ENCODE results near the gene KLHL40. TPM values are rescaled to one million over a fixed set of nuclear protein-coding genes. Genes with fewer than 3 reads are reported as not detected.

The KLHL40 gene
- total and polyA plus RNA-seq, 2 experiments from 2014 or later, result not detected

DNA sequence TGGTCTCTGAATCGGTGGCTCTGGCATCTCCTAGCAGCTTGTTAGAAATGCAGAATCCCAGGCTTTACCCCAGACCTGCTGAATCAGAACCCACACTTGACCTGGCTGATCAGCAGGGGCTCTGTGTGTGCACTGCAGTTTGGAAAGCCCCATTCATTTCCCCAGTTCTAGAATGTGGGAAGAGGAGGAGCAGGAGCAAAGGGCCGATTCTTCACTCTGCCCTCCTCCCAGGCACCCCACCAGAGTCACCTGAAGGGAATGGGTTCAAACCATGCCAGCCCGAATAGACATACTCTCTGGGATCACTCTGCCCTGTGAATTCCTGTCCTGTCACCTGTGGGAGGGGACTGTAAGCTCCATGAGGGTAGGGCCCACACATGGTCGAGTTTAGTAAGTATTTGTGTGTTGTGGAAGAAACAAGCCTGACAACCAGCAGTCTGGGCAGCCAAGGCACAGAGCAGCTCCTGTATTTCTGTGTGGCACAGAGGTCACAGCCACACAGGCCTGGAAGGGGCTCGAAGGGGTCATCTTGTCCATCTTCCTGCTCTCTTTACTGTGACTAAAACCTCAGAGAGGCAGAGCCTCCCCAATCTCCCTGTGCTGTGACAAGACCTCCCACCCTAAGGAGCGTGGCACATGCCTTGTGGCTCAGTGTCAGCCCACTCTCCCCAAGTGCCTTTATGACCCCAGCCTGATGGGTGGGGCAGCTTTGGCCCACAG is 46.3 kb downstream of the KLHL40 start:
- 91% methylated on average over 6 of the region's 6 CpGs for WGBS (ENCODE audit: low lambda C conversion rate, missing lambda C conversion rate)
- TF ChIP-seq, protein P1, sequence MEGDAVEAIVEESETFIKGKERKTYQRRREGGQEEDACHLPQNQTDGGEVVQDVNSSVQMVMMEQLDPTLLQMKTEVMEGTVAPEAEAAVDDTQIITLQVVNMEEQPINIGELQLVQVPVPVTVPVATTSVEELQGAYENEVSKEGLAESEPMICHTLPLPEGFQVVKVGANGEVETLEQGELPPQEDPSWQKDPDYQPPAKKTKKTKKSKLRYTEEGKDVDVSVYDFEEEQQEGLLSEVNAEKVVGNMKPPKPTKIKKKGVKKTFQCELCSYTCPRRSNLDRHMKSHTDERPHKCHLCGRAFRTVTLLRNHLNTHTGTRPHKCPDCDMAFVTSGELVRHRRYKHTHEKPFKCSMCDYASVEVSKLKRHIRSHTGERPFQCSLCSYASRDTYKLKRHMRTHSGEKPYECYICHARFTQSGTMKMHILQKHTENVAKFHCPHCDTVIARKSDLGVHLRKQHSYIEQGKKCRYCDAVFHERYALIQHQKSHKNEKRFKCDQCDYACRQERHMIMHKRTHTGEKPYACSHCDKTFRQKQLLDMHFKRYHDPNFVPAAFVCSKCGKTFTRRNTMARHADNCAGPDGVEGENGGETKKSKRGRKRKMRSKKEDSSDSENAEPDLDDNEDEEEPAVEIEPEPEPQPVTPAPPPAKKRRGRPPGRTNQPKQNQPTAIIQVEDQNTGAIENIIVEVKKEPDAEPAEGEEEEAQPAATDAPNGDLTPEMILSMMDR (IDR thresholded peaks at IDR 0.05; ENCODE audit: poor library complexity), result no peak
- TF ChIP-seq EZH2 (IDR thresholded peaks at IDR 0.05; ENCODE audit: borderline replicate concordance) (no peak), EZH2phosphoT487 (IDR thresholded peaks at IDR 0.05; ENCODE audit: low read depth, severe bottlenecking, unreplicated experiment) (no peak)
- no peak for DNase-seq (ENCODE audit: low spot score)

GRCh38 chr3:42732196-42732828 is 47.0 kb downstream of the KLHL40 start:
- H3K9me3 ChIP-seq (ENCODE audit: low read depth), result no peaks in the 10 kb centered on the region
- no peaks in the 10 kb centered on the region for H4K20me1 ChIP-seq (ENCODE audit: insufficient read depth, poor library complexity, severe bottlenecking)
- no peaks in the 10 kb centered on the region for H3K9me2 ChIP-seq (replicated peaks; ENCODE audit: insufficient read depth)
- TF ChIP-seq EZH2 (IDR thresholded peaks at IDR 0.05; ENCODE audit: borderline replicate concordance) (no peak), EZH2phosphoT487 (IDR thresholded peaks at IDR 0.05; ENCODE audit: low read depth, severe bottlenecking, unreplicated experiment) (no peak)
- TF ChIP-seq, protein P1 (IDR thresholded peaks at IDR 0.05; ENCODE audit: poor library complexity), result no peak
- H3K4me2 ChIP-seq, result no peak overlapping the region
- H3K27me3 ChIP-seq, result no peaks in the 10 kb centered on the region
- no peak for DNase-seq (ENCODE audit: low spot score)
- H2AFZ ChIP-seq, result no peak overlapping the region
- no peak overlapping the region for H3K27ac ChIP-seq
- no peak overlapping the region for H3K4me3 ChIP-seq
- no peaks in the 10 kb centered on the region for H3K79me2 ChIP-seq
- H3K4me1 ChIP-seq (ENCODE audit: insufficient read depth), result no peaks in the 10 kb centered on the region
- 82% methylated on average over 4 of the region's 4 CpGs for WGBS (ENCODE audit: low lambda C conversion rate, missing lambda C conversion rate)
- no peaks in the 10 kb centered on the region for H3K36me3 ChIP-seq (replicated peaks; ENCODE audit: insufficient read depth, low read depth)

More for the DNA sequence above, 46.3 kb downstream of the KLHL40 start:
- Histone ChIP-seq H3K9me3 (ENCODE audit: low read depth) (no peaks in the 10 kb centered on the region), H3K9me2 (replicated peaks; ENCODE audit: insufficient read depth) (no peaks in the 10 kb centered on the region), H3K79me2 (no peaks in the 10 kb centered on the region), H3K4me3 (no peak overlapping the region), H3K4me1 (ENCODE audit: insufficient read depth) (no peaks in the 10 kb centered on the region), H3K27ac (no peak overlapping the region), H3K4me2 (no peak overlapping the region), H3K27me3 (no peaks in the 10 kb centered on the region), H4K20me1 (ENCODE audit: insufficient read depth, poor library complexity, severe bottlenecking) (no peaks in the 10 kb centered on the region), H3K36me3 (replicated peaks; ENCODE audit: insufficient read depth, low read depth) (no peaks in the 10 kb centered on the region), H2AFZ (no peak overlapping the region)

DNA sequence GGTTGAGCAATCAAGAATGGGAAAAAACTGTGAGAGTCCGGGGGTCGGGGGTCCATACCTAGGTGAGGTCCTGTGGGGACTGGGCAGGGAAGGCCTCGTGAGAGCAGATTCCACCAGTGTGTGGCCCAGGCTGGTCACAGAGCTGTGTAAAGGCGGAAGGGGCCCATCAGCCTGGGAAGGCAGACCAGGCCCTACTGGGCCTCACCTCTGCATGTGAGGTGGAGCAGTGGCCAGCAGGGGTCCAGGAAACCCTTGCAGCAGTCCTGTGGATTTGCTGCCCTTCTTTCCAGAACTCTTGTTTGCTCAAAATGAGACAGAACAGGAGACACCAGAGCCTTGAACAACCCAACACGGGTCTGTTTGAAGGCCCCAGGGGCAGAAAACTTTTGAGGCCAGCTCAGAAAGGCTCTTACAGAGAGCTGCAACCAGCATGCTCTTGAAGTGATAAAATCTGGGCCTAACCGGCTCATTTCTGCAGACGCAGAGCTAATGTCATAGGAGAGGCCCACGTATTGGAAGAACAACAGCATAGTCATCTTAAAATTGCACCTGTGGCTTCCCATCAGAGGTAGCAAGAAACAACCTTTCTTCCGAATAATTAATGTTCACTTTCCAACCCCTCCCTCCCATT is 47.6 kb downstream of the KLHL40 start:
- WGBS (ENCODE audit: low lambda C conversion rate, missing lambda C conversion rate), result 81% methylated on average over 9 of the region's 9 CpGs
- no peaks in the 10 kb centered on the region for H3K27me3 ChIP-seq
- no peaks in the 10 kb centered on the region for H3K79me2 ChIP-seq
- no peaks in the 10 kb centered on the region for H3K9me2 ChIP-seq (replicated peaks; ENCODE audit: insufficient read depth)
- H3K27ac ChIP-seq, result no peak overlapping the region
- H2AFZ ChIP-seq, result no peak overlapping the region
- DNase-seq (ENCODE audit: low spot score), result no peak
- H4K20me1 ChIP-seq (ENCODE audit: insufficient read depth, poor library complexity, severe bottlenecking), result no peaks in the 10 kb centered on the region
- no peak overlapping the region for H3K4me2 ChIP-seq
- H3K9me3 ChIP-seq (ENCODE audit: low read depth), result no peaks in the 10 kb centered on the region
- TF ChIP-seq, protein P1 (IDR thresholded peaks at IDR 0.05; ENCODE audit: poor library complexity), result peak; percentile 8
- TF ChIP-seq EZH2phosphoT487 (IDR thresholded peaks at IDR 0.05; ENCODE audit: low read depth, severe bottlenecking, unreplicated experiment) (no peak), EZH2 (IDR thresholded peaks at IDR 0.05; ENCODE audit: borderline replicate concordance) (no peak)
- H3K36me3 ChIP-seq (replicated peaks; ENCODE audit: insufficient read depth, low read depth), result no peaks in the 10 kb centered on the region
- no peaks in the 10 kb centered on the region for H3K4me1 ChIP-seq (ENCODE audit: insufficient read depth)
- H3K4me3 ChIP-seq, result no peak overlapping the region
